GM23338 (cell line): ENCODE data around the gene HMX2. TPM values are rescaled to one million over a fixed set of nuclear protein-coding genes. Genes with fewer than 3 reads are reported as not detected.
A peak's percentile ranks its signal among the peaks of the same experiment; 100 is the strongest.

Experiments used
- ATAC-seq: fragments of 200-7000 bp; cut with Tn5 transposase; 3 replicates; pipeline ENCODE4 v1.9.1; 2020
- DNase-seq: peaks from one replicate; pipeline ENCODE4 v3.0.0-alpha.2; 2015; ENCODE audit warnings: low spot score
- H2AFZ ChIP-seq: fragments of 200-600 bp; sonication (generic); 2 replicates; pipeline ENCODE4 v1.8.0; 2016; ENCODE audit warnings: antibody characterized with exemption, mild to moderate bottlenecking, moderate library complexity
- H3F3A ChIP-seq: fragments of 200-600 bp; sonication (generic); replicated peaks from 2 replicates; pipeline ENCODE4 v1.8.0; 2017; ENCODE audit warnings: antibody characterized with exemption, mixed run types, low read depth
- H3K27ac ChIP-seq: fragments of 200-600 bp; sonication (generic); 2 replicates; pipeline ENCODE4 v1.6.1; 2016; ENCODE audit warnings: low read depth
- H3K27me3 ChIP-seq: fragments of 200-600 bp; sonication (generic); 2 replicates; pipeline ENCODE4 v1.8.0; 2016; ENCODE audit warnings: mild to moderate bottlenecking, mixed run types, moderate library complexity; ENCODE audit not compliant: insufficient read depth
- H3K36me3 ChIP-seq: fragments of 200-600 bp; sonication (generic); 2 replicates; pipeline ENCODE4 v1.8.0; 2016; ENCODE audit warnings: mild to moderate bottlenecking; ENCODE audit not compliant: insufficient read depth
- H3K4me1 ChIP-seq: fragments of 200-600 bp; sonication (generic); 2 replicates; pipeline ENCODE4 v1.8.0; 2016; ENCODE audit warnings: mild to moderate bottlenecking, moderate library complexity; ENCODE audit not compliant: insufficient read depth
- H3K4me2 ChIP-seq: fragments of 200-600 bp; sonication (generic); 2 replicates; pipeline ENCODE4 v1.7.1; 2017; ENCODE audit warnings: mixed run types
- H3K4me3 ChIP-seq: fragments of 200-600 bp; sonication (generic); 2 replicates; pipeline ENCODE4 v1.6.1; 2016; ENCODE audit warnings: mixed run types
- H3K79me2 ChIP-seq: fragments of 200-600 bp; sonication (generic); replicated peaks from 2 replicates; pipeline ENCODE4 v1.8.0; 2017; ENCODE audit warnings: mild to moderate bottlenecking; ENCODE audit not compliant: insufficient read depth
- H3K9me2 ChIP-seq: fragments of 200-600 bp; sonication (generic); 2 replicates; pipeline ENCODE4 v1.8.0; 2017; ENCODE audit not compliant: insufficient read depth
- H4K20me1 ChIP-seq: fragments of 200-600 bp; sonication (generic); replicated peaks from 2 replicates; pipeline ENCODE4 v1.8.0; 2017; ENCODE audit warnings: mild to moderate bottlenecking; ENCODE audit not compliant: insufficient read depth
- H3K27ac Mint-ChIP-seq: 2 replicates; pipeline ENCODE4 v1.8.0; 2020; ENCODE audit warnings: inconsistent platforms, mild to moderate bottlenecking, moderate library complexity, mixed read lengths
- H3K27me3 Mint-ChIP-seq: 3 replicates; pipeline ENCODE4 v1.8.0; 2022; ENCODE audit warnings: low read depth, mild to moderate bottlenecking, moderate library complexity, mixed read lengths, inconsistent platforms; ENCODE audit not compliant: insufficient read depth, poor library complexity
- H3K36me3 Mint-ChIP-seq: 3 replicates; pipeline ENCODE4 v1.8.0; 2021; ENCODE audit warnings: low read depth, mild to moderate bottlenecking, inconsistent platforms, moderate library complexity, mixed read lengths
- H3K4me1 Mint-ChIP-seq: 3 replicates; pipeline ENCODE4 v1.8.0; 2020; ENCODE audit warnings: mild to moderate bottlenecking, inconsistent platforms, mixed read lengths
- H3K4me3 Mint-ChIP-seq: 3 replicates; pipeline ENCODE4 v1.8.0; 2021; ENCODE audit warnings: moderate library complexity, mild to moderate bottlenecking, inconsistent platforms, mixed read lengths
- H3K9me3 Mint-ChIP-seq: 3 replicates; pipeline ENCODE4 v1.8.0; 2020; ENCODE audit warnings: moderate library complexity, mild to moderate bottlenecking, inconsistent platforms, mixed read lengths
- CREB1 ChIP-seq: fragments of 250-450 bp; sonication (Bioruptor Pico); IDR thresholded peaks from 2 replicates; pipeline ENCODE4 v1.5.0; 2020; ENCODE audit warnings: low read depth, mild to moderate bottlenecking, moderate library complexity
- EZH2 ChIP-seq: fragments of 200-600 bp; sonication (generic); IDR thresholded peaks from one replicate; pipeline ENCODE4 v1.8.0; 2017; ENCODE audit warnings: antibody characterized with exemption, mild to moderate bottlenecking, low read depth; ENCODE audit not compliant: unreplicated experiment
- EZH2phosphoT487 ChIP-seq: fragments of 200-600 bp; sonication (generic); IDR thresholded peaks from one replicate; pipeline ENCODE4 v1.8.1; 2018; ENCODE audit warnings: antibody characterized with exemption; ENCODE audit not compliant: unreplicated experiment
- JUNB ChIP-seq: IDR thresholded peaks from one replicate; pipeline ENCODE4 v1.6.1; 2016; ENCODE audit warnings: antibody characterized with exemption; ENCODE audit not compliant: unreplicated experiment
- NANOG ChIP-seq: IDR thresholded peaks from 2 replicates; pipeline ENCODE4 v1.6.1; 2016; ENCODE audit warnings: antibody characterized with exemption, borderline replicate concordance
- POLR2AphosphoS5 ChIP-seq: IDR thresholded peaks from 2 replicates; pipeline ENCODE4 v1.6.1; 2016; ENCODE audit warnings: antibody characterized with exemption, low read depth
- STAT1 ChIP-seq: IDR thresholded peaks from one replicate; pipeline ENCODE4 v1.6.1; 2016; ENCODE audit warnings: antibody characterized with exemption; ENCODE audit not compliant: unreplicated experiment
- ZNF114 ChIP-seq: fragments of 250-450 bp; sonication (Bioruptor Pico); IDR thresholded peaks from 2 replicates; pipeline ENCODE4 v1.5.0; 2020; ENCODE audit warnings: mild to moderate bottlenecking, moderate library complexity
- ZNF331 ChIP-seq: fragments of 250-450 bp; sonication (Bioruptor Pico); IDR thresholded peaks from 2 replicates; pipeline ENCODE4 v1.5.0; 2020; ENCODE audit warnings: low read depth, mild to moderate bottlenecking, moderate library complexity
- ZNF462 ChIP-seq: fragments of 250-450 bp; sonication (Bioruptor Pico); IDR thresholded peaks from 2 replicates; pipeline ENCODE4 v1.5.0; 2020; ENCODE audit warnings: mild to moderate bottlenecking, moderate library complexity
- polyA plus RNA-seq: library from polyadenylated mRNA; unstranded; fragments of >200 nt; fragmentation: Nextera tagmentation; extraction: Ambion mirVana; gene quantifications from 2 replicates; pipeline ENCODE4 v1.2.1, GENCODE V29; 2016
- total RNA-seq: library from RNA; depleted of rRNA; stranded (reverse); fragments of >200 nt; shearing (Covaris generic); gene quantifications from 2 replicates; pipeline ENCODE4 v1.2.3, GENCODE V29; 2014
- TF ChIP-seq, protein P1 (sequence below), 2 experiments: fragments of 200-600 bp in 1 of 2; sonication (generic) in 1 of 2; conservative IDR thresholded peaks; 2 replicates each; pipeline versions ENCODE4 v1.5.1 to v1.6.1; 2016 to 2017; ENCODE audit warnings: antibody characterized with exemption in 2 of 2, low read depth in 2 of 2, mild to moderate bottlenecking in 2 of 2, moderate library complexity in 1 of 2
- TF ChIP-seq, protein P2 (sequence below): IDR thresholded peaks from 2 replicates; pipeline ENCODE4 v1.6.1; 2016; ENCODE audit warnings: antibody characterized with exemption

Gene HMX2
- total and polyA plus RNA-seq, 2 experiments from 2014 or later, result 2.6 to 3.4 TPM

GRCh38 chr10:123158682-123159081, 10.7 kb downstream of the HMX2 start:
- peaks cover 9% of the 10 kb centered on the region for H3K4me1 ChIP-seq
- Mint-ChIP-seq H3K27ac (no peak overlapping the region), H3K4me3 (peak overlapping the region; percentile 99; the same call in 2 of the 3 replicates), H3K4me1 (peaks cover 35% of the 10 kb centered on the region), H3K9me3 (no peaks in the 10 kb centered on the region), H3K36me3 (peaks cover 85% of the 10 kb centered on the region), H3K27me3 (peaks cover 8% of the 10 kb centered on the region)
- ATAC-seq (no peak), DNase-seq (no peak)
- no peak overlapping the region for H3K4me2 ChIP-seq
- no peaks in the 10 kb centered on the region for H3K27me3 ChIP-seq
- peaks cover 94% of the 10 kb centered on the region for H3K79me2 ChIP-seq
- TF ChIP-seq POLR2AphosphoS5, result no peak
- no peak overlapping the region for H2AFZ ChIP-seq
- H3K9me2 ChIP-seq, result no peaks in the 10 kb centered on the region
- no peak overlapping the region for H3K4me3 ChIP-seq
- no peaks in the 10 kb centered on the region for H3F3A ChIP-seq
- H3K36me3 ChIP-seq, result peaks cover 52% of the 10 kb centered on the region
- H3K27ac ChIP-seq, result no peak overlapping the region
- peaks cover 72% of the 10 kb centered on the region for H4K20me1 ChIP-seq

DNA sequence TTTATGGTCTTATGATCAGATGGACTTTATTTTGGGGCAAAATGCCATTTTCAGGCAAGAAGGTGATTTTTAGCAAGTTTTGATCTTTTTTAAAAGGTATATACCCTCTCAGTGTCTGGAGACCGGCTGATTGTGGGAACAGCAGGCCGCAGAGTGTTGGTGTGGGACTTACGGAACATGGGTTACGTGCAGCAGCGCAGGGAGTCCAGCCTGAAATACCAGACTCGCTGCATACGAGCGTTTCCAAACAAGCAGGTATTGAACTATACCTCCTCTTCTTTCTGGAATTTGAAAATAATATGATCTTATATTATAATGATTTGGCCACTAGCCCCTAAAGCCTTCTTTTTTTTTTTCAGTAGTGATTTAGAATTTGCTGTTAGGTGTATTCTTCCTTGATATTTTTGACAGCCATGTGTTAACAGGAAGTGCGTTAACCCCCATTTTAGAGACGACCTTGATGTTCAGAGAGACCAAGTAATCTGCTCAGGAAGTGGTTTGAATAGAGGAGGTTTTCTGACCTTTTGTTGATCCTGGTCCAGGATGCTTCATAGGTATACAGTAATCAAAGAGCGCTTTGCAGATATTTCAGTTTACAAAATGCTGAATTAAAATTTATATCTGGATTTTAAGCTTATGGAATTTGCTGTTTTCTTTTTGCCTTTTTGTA, 12.5 kb downstream of the HMX2 start:
- H2AFZ ChIP-seq, result no peak overlapping the region
- H3K4me1 ChIP-seq, result peaks cover 6% of the 10 kb centered on the region
- Mint-ChIP-seq H3K4me3 (no peak overlapping the region), H3K36me3 (peaks cover 93% of the 10 kb centered on the region), H3K4me1 (peaks cover 30% of the 10 kb centered on the region), H3K9me3 (no peaks in the 10 kb centered on the region), H3K27me3 (no peaks in the 10 kb centered on the region), H3K27ac (no peak overlapping the region)
- H3K79me2 ChIP-seq, result peaks cover 98% of the 10 kb centered on the region
- no peak overlapping the region for H3K4me2 ChIP-seq
- peaks cover 58% of the 10 kb centered on the region for H3K36me3 ChIP-seq
- ATAC-seq (no peak), DNase-seq (no peak)
- peaks cover 80% of the 10 kb centered on the region for H4K20me1 ChIP-seq
- no peaks in the 10 kb centered on the region for H3K9me2 ChIP-seq
- H3F3A ChIP-seq, result no peaks in the 10 kb centered on the region
- no peak overlapping the region for H3K27ac ChIP-seq
- H3K4me3 ChIP-seq, result no peak overlapping the region
- no peaks in the 10 kb centered on the region for H3K27me3 ChIP-seq
- TF ChIP-seq ZNF462, result no peak
- no peak for TF ChIP-seq EZH2phosphoT487
- no peak for TF ChIP-seq ZNF114 (CRISPR knock-in tag)
- TF ChIP-seq EZH2, result no peak
- TF ChIP-seq CREB1 (CRISPR knock-in tag), result no peak
- TF ChIP-seq, protein P1, sequence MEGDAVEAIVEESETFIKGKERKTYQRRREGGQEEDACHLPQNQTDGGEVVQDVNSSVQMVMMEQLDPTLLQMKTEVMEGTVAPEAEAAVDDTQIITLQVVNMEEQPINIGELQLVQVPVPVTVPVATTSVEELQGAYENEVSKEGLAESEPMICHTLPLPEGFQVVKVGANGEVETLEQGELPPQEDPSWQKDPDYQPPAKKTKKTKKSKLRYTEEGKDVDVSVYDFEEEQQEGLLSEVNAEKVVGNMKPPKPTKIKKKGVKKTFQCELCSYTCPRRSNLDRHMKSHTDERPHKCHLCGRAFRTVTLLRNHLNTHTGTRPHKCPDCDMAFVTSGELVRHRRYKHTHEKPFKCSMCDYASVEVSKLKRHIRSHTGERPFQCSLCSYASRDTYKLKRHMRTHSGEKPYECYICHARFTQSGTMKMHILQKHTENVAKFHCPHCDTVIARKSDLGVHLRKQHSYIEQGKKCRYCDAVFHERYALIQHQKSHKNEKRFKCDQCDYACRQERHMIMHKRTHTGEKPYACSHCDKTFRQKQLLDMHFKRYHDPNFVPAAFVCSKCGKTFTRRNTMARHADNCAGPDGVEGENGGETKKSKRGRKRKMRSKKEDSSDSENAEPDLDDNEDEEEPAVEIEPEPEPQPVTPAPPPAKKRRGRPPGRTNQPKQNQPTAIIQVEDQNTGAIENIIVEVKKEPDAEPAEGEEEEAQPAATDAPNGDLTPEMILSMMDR (conservative IDR thresholded peaks at IDR 0.05; ENCODE audit: low read depth in 2 of 2), result no peak
- no peak for TF ChIP-seq STAT1
- TF ChIP-seq NANOG, result no peak
- no peak for TF ChIP-seq POLR2AphosphoS5
- no peak for TF ChIP-seq ZNF331 (CRISPR knock-in tag)
- TF ChIP-seq, protein P2, sequence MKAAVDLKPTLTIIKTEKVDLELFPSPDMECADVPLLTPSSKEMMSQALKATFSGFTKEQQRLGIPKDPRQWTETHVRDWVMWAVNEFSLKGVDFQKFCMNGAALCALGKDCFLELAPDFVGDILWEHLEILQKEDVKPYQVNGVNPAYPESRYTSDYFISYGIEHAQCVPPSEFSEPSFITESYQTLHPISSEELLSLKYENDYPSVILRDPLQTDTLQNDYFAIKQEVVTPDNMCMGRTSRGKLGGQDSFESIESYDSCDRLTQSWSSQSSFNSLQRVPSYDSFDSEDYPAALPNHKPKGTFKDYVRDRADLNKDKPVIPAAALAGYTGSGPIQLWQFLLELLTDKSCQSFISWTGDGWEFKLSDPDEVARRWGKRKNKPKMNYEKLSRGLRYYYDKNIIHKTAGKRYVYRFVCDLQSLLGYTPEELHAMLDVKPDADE, result no peak
- TF ChIP-seq JUNB, result no peak
